Measurements from ENCODE around the gene AICDA. TPM values are rescaled to one million over a fixed set of nuclear protein-coding genes. Genes with fewer than 3 reads are reported as not detected.

The AICDA gene
- total RNA-seq (1 to 10 TPM in 2 of 7 donors, under 1 TPM in 5; 0.43 to 1.3 (median 0.79) TPM), polyA plus RNA-seq (1 to 10 TPM in 1 of 3 donors, under 1 TPM in 2; 0.24 to 1.6 (median 0.42) TPM)
- long read RNA-seq, donor 1 = 0 reads
- long read RNA-seq, donor 2 = 0 reads

DNA sequence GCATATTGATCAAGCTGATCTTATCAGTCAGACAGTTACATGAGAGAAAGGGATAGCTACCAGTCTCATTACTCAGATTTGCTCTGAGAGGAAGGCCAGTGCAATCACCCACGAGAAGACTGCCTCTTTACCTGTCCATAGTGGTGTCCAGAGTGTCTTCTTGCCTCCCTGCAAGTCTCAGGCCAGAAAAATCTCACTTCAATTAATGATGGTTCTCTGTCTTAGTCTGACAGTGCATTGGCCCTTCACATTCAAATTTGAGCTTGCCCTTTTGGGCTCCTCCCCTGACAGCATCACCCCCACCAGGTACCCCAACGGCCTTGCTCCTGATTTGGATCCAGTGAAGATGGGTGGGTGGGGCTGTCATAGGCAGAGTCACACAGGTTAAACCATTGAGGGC is at the start of gene AICDA:
TSS of gene AICDA (minus strand) at position 231 of the 400 bp plus-strand sequence. CDS start at position 139, 92 bp downstream.
- no peak for TF ChIP-seq POLR2AphosphoS5 (IDR thresholded peaks at IDR 0.05)
- no peak for TF ChIP-seq POLR2A (IDR thresholded peaks at IDR 0.05)
- TF ChIP-seq, protein P1, sequence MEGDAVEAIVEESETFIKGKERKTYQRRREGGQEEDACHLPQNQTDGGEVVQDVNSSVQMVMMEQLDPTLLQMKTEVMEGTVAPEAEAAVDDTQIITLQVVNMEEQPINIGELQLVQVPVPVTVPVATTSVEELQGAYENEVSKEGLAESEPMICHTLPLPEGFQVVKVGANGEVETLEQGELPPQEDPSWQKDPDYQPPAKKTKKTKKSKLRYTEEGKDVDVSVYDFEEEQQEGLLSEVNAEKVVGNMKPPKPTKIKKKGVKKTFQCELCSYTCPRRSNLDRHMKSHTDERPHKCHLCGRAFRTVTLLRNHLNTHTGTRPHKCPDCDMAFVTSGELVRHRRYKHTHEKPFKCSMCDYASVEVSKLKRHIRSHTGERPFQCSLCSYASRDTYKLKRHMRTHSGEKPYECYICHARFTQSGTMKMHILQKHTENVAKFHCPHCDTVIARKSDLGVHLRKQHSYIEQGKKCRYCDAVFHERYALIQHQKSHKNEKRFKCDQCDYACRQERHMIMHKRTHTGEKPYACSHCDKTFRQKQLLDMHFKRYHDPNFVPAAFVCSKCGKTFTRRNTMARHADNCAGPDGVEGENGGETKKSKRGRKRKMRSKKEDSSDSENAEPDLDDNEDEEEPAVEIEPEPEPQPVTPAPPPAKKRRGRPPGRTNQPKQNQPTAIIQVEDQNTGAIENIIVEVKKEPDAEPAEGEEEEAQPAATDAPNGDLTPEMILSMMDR (IDR thresholded peaks at IDR 0.05 in 8 of 11, conservative IDR thresholded peaks at IDR 0.05 in 3 of 11) = no peak
- Histone ChIP-seq H3K36me3 (no peaks in the 10 kb centered on the region), H3K4me3 (no peak within 1 kb of the TSS), H3K9me3 (no peaks in the 10 kb centered on the region), H3K4me1 (peaks cover 0 to 11% (median 8%) of the 10 kb centered on the region in 6 donors), H3K27me3 (replicated peaks in 1 of 7) (no peaks in the 10 kb centered on the region), H3K27ac (no peak within 1 kb of the TSS)
- intact Hi-C loops (cut with DNase I; ENCODE audit: low total_unique reads) = no loop called here
- no peak for DNase-seq
- WGBS, 5 donors = 63 to 86% (median 71%) methylated on average over 2 of the region's 2 CpGs

DNA sequence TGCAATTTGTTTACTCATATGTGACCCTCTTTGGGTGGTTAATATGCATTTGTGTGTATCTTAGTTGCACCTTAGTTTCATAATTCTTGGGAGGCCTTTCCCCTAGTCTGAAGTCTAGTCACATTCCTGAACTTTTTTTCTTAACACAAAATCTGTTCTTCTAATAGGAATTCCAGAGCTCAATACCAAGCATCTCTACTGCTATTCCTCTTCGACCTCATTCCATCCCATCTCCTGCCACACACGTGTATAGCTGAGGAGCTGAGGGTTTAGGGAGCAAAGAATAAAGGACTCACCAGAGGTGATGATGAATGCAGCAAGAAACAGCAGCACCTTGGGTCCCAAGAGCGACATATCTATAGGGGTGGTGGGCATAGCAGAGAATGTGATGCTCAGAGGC is 49.1 kb upstream of the AICDA start:
- intact Hi-C loops (cut with DNase I; ENCODE audit: low total_unique reads) = no loop called here

DNA sequence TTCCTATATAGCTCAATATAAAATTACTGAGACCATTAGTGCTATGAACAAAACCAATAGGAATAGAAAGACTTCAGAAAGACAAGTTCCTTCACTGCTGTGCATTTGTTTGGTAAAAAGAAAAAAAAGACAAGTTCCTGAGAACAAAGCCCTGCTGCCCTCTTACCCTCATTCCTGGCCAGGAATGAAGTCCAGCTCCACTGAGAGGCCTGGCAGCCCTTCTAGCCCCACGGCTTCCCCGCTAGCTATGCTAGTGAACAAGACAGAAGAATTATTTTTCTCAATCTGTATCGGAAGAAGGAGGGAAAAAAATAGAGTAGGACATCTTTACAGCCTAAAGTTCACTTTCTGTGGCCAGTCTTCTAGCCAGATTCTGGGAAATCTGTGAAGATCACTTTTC is 48.4 kb upstream of the AICDA start:
- DNase-seq = no peak
- intact Hi-C loops (cut with DNase I; ENCODE audit: low total_unique reads) = no loop called here
- H3K27ac ChIP-seq = no peak overlapping the region
- H3K4me1 ChIP-seq = no peaks in the 10 kb centered on the region
- no peak for TF ChIP-seq POLR2A (IDR thresholded peaks at IDR 0.05)
- TF ChIP-seq, protein P1 (IDR thresholded peaks at IDR 0.05 in 8 of 11, conservative IDR thresholded peaks at IDR 0.05 in 3 of 11) = no peak
- no peak for TF ChIP-seq POLR2AphosphoS5 (IDR thresholded peaks at IDR 0.05)
- peaks cover 0 to 3% (median 0%) of the 10 kb centered on the region in 7 donors for H3K27me3 ChIP-seq (replicated peaks in 1 of 7)
- WGBS, 5 donors = 89 to 95% (median 92%) methylated on average over 3 of the region's 3 CpGs
- no peak overlapping the region for H3K4me3 ChIP-seq
- no peaks in the 10 kb centered on the region for H3K36me3 ChIP-seq
- H3K9me3 ChIP-seq = no peaks in the 10 kb centered on the region

More for the DNA sequence above, 49.1 kb upstream of the AICDA start:
- no peak overlapping the region for H3K4me3 ChIP-seq
- H3K4me1 ChIP-seq = no peaks in the 10 kb centered on the region
- DNase-seq = no peak
- TF ChIP-seq, protein P1 (IDR thresholded peaks at IDR 0.05 in 8 of 11, conservative IDR thresholded peaks at IDR 0.05 in 3 of 11) = no peak
- no peak for TF ChIP-seq POLR2AphosphoS5 (IDR thresholded peaks at IDR 0.05)
- TF ChIP-seq POLR2A (IDR thresholded peaks at IDR 0.05) = no peak
- H3K36me3 ChIP-seq = no peaks in the 10 kb centered on the region
- whole genome bisulfite sequencing, 5 donors = 69 to 93% (median 85%) methylated on average over 3 of the region's 3 CpGs
- H3K9me3 ChIP-seq = no peaks in the 10 kb centered on the region
- no peak overlapping the region for H3K27ac ChIP-seq
- peaks cover 0 to 3% (median 0%) of the 10 kb centered on the region in 7 donors for H3K27me3 ChIP-seq (replicated peaks in 1 of 7)

DNA sequence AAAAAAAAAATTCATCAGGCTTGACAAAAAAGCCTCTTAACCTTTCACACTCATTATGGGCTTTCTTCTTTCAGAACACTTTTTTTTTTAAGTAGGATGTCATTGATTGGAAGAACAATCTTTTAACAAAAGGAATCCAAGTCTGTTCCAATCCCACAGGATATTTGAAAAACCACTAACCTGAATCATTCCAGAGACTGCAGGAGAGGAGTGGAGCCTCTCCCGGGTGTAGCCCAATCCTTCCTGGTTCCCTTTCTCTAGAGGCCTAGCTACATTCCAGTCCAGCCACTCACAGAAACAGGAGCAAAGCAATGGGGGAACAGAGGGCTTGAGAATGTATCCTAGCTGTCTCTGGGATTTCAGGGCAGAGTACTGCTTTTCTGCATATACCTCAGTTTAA is 45.7 kb upstream of the AICDA start:
- DNase-seq = no peak
- intact Hi-C loops (cut with DNase I; ENCODE audit: low total_unique reads) = no loop called here
- no peak for TF ChIP-seq POLR2AphosphoS5 (IDR thresholded peaks at IDR 0.05)
- no peak for TF ChIP-seq POLR2A (IDR thresholded peaks at IDR 0.05)
- TF ChIP-seq, protein P1 (IDR thresholded peaks at IDR 0.05 in 8 of 11, conservative IDR thresholded peaks at IDR 0.05 in 3 of 11) = no peak
- Histone ChIP-seq H3K4me1 (no peaks in the 10 kb centered on the region), H3K9me3 (no peaks in the 10 kb centered on the region), H3K36me3 (no peaks in the 10 kb centered on the region), H3K27ac (no peak overlapping the region), H3K27me3 (replicated peaks in 1 of 7) (no peaks in the 10 kb centered on the region), H3K4me3 (no peak overlapping the region)
- 53 to 83% (median 79%) methylated on average over 1 of the region's 1 CpG for WGBS, 5 donors

Measured in spleen (tissue), 13 donors.